Activated CD4-positive, alpha-beta T cell treated with anti-CD3 and anti-CD28 coated beads, Interleukin-2, amount 50 U/mL, for 16 hours (primary cell): ENCODE results near the gene NOB1.
A peak's percentile ranks its signal among the peaks of the same experiment; 100 is the strongest.
"Not testable (repeated sequence)": the region's sequence is repeated elsewhere in the genome, so short reads cannot be mapped to it uniquely, and the experiment has no call there.

Experiments
- DNase-seq: peaks from one replicate; pipeline ENCODE4 v3.0.0-alpha.2; 2020

The NOB1 gene

GRCh38 chr16:69754469-69755310, at the start of gene NOB1:
Gene NOB1, minus strand, starts transcription at chr16:69754926. Its CDS starts 16 bp downstream, at chr16:69754910.
- peak; percentile 98 for DNase-seq

GRCh38 chr16:69804297-69804696, 49.6 kb upstream of the NOB1 start:
- DNase-seq: no peak

DNA sequence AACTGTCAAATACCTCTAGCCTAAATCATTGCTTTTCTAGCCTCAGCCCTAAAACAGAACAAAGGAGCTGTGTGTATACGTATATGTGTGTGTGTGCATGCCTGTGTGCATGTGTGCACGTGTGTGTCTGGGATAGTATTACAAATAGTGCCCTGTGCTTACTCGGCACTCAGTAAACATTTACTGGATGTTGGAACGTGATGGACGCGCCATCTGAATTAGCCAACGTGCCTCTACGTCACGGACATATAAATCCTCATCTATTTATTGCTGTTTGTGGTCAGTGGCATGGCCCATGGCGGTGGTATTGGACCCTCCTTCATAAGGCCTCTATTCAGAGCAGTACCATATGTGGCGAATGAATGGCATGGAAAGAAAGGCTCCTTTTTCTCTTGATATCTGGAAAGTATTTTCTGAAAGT, 44.9 kb upstream of the NOB1 start:
- DNase-seq: no peak

DNA sequence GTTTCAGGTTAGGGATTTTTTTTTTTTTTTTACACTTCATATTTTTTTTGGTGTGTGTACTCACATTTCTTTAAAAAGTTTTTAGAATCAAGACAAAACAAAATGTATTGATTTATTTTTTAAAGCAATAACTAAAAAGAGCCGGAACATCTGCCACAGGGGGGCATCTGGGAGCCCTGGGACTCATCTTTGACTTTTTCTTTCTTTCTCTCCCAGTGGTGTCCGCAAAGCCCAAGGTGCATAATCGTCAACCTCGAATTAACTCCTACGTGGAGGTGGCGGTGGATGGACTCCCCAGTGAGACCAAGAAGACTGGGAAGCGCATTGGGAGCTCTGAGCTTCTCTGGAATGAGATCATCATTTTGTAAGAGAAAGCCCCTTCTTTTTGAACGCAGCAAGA, 43.7 kb upstream of the NOB1 start:
- no peak for DNase-seq

DNA sequence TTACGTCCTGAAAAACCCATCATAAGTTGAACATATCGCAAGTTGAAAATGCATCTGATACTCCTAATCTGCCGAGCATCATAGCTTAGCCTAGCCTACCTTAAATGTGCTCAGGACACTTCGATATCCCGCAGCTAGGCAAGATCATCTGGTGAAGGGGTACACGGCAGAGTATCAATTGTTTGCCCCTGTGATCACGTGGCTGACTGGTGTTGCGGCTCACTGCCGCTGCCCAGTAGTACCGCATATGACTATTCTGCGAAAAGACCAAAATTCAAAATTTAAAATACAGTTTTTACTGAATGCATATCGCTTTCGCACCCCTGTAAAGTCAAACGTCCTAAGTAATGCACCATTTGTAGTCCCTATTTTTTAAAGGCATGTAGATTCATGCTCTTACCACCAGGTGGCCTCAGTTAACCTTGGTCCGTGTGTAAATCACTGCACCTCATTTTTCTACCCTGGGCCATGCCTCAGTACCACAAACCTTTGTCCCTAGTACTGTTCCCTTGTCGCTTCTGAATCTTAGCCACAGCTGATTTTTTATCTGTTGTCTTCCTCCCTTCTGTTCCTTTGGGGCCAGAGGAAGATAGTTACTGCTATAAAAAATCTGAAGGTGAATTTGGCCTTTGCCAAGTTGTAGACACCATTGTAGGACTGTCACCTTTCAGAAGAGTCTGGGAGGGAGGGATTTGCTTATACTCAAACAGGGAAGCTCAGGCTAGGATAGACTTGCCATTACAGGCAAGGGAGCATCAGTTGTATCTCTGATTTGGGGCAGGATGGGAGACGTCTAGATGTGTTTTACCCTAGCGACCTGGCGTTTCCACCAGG, 41.8 kb upstream of the NOB1 start:
- peak; percentile 53 for DNase-seq

DNA sequence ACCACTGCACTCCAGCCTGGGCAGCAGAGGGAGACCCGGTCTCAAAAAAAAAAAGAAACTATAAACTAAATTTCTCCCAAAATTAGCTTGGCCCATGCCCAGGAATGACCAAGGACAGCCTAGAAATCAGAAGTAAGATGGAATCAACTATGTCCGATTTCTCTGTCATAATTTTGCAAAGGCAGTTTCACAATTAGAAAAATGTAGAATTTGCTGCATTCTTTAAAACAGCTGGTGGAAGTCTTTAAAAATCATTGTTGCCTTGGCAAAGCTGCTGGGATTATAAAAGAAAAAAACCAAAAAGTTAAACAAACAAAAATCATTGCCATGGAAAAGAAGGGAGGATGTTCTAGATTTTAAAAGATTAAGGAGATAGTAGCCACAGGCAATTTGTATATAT, 39.8 kb upstream of the NOB1 start:
- no peak for DNase-seq

- no peak for DNase-seq
These were observed 38.8 kb upstream of the NOB1 start for GRCh38 chr16:69793526-69793925.

GRCh38 chr16:69791391-69791847, 36.7 kb upstream of the NOB1 start:
- DNase-seq: not testable (repeated sequence)

- DNase-seq: no peak
These were observed 33.2 kb upstream of the NOB1 start for GRCh38 chr16:69787883-69788282.

GRCh38 chr16:69784586-69784985, 29.9 kb upstream of the NOB1 start:
- no peak for DNase-seq

GRCh38 chr16:69781118-69781517, 26.4 kb upstream of the NOB1 start:
- no peak for DNase-seq

DNA sequence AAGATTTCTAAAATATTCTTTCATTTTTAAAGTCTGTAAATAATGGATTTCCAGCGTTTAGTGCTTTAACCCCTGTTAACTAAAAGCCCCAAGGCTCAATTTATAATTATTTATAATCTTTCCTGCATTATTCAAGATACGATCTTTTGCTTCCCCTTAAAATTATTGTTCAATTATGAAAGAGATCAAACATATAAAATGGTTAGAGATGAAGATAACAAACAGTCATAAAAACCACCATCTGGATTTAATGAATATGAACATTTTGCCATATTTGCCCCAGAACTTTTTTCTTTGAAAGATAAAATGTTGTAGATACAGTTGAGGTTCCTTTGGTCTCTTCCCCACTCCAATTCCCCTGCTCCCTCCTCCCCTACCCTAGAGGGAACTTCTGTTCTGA, 25.0 kb upstream of the NOB1 start:
- no peak for DNase-seq

GRCh38 chr16:69775563-69775962, 20.8 kb upstream of the NOB1 start:
- DNase-seq: no peak

GRCh38 chr16:69773260-69773947, 18.7 kb upstream of the NOB1 start:
- no peak for DNase-seq

DNA sequence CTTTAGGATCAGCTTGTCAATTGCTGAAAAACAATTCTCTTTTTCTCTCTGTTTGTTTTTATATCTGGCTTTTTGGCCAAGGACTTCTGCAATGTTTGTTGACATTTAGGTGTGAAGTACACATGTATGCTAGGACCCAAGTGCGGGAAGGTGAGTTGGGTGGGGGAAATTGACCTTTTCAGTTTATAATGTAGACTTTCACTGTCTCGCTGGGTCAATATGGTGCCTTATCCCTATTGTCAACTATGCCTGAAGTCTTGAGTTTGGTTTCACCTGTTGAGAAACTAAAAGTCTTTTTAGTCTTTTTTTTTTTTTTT, 16.9 kb upstream of the NOB1 start:
- no peak for DNase-seq

DNA sequence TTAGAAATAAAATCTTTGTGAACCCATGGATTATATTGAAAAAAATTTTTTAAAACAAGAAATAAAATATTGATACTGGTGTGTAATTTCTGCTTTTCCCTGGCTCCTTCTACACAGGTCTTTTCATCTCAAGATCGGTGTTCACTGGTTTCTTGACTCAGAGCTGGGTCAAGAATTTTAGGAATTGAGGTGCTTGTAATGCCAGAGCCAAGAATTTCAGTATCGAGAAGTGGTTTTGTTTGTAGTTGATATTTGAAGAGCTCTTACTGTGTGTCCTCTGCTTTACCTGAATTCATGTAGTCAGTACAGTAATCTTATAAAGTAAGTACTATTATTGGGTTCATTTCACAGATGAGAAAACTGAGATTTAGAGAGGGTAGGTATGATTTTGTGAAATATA, 14.7 kb upstream of the NOB1 start:
- no peak for DNase-seq

- no peak for DNase-seq
These were observed 13.9 kb upstream of the NOB1 start for GRCh38 chr16:69768666-69769065.

- no peak for DNase-seq
These were observed 12.9 kb upstream of the NOB1 start for GRCh38 chr16:69767459-69768229.

DNA sequence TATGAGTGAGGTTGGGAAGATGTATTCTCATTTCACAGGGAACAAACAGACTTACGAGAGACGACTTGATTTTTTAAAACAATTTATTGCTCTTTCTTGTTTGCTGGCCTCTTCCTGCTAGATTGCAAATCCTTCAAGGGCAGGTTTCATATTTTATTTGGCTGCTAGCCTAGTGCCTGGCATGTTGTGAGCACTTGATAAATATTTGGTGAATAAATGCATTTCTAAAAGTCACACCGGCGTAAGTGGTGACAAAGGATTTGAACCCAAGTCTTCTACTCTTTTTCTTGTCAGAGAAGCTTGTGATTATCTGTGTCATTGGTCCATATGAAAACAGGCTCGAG, 8.8 kb upstream of the NOB1 start:
- no peak for DNase-seq

- no peak for DNase-seq
These were observed 8.3 kb upstream of the NOB1 start for GRCh38 chr16:69762814-69763598.

DNA sequence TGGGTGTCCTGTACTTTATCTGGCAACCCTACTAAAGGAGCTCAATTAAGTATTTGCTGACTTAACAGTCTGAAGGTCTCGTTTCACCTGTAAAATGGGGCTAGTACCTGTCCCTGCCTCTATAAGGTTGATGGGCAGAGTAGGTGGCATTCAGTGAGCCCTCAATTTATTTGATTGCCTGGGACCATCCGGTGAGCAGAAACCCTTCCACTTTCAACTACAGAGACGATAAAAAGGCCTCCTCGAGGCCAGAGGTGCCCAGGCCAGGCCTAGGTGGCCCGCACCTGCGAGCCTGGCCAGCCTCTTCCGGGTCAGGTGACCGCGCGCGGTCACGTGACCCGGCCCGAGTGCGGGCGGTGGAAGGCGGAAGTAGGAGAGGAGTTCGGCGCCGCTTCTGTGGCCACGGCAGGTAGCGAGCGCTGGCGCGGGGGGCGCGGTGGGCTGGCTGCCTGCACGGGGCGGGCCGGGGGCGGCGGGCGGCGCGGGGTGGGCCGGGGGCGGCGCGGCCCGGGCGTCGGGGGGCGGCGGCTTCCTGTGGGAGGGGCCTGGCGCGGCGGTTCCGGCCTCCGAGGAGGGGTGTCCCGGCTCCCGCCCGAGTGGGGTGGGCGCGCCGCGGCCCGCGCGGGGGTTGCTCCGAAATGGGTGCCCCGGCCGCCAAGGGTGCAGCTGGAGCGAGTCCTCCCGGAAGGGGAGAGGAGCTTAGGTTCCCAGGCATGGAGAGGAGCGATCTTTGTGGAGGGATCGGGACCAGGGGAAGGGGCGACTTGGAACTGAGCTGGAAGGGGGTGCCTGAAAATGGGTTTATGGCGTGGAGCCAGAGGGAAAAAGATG, 7.5 kb upstream of the NOB1 start, which contains the start of gene WWP2:
WWP2 (plus strand) TSS at position 350 of the 831 bp plus-strand sequence. CDS start 24,679 bp downstream, outside the sequence.
- DNase-seq: peak; percentile 79
